ENCODE results near the gene RASA2.

RASA2 gene

GRCh38 chr3:141547791-141548190 lies 61.0 kb downstream of the RASA2 start:
- Histone ChIP-seq H3K9me2 (replicated peaks; ENCODE audit: insufficient read depth, low read length) (no peaks in the 10 kb centered on the region), H3K36me3 (replicated peaks; ENCODE audit: insufficient read depth, low read length) (peaks cover 8% of the 10 kb centered on the region), H3K79me2 (ENCODE audit: low read length) (peaks cover 75% of the 10 kb centered on the region), H3F3A (ENCODE audit: insufficient read depth, low read length) (no peaks in the 10 kb centered on the region), H3K4me1 (ENCODE audit: low read length) (0 out of 2 replicates have a peak, but pooled peaks cover 2% of the 10 kb centered on the region), H3K9me3 (replicated peaks; ENCODE audit: insufficient read depth, low read length) (no peaks in the 10 kb centered on the region), H2AFZ (ENCODE audit: low read length) (no peak overlapping the region), H3K4me2 (ENCODE audit: low read depth, low read length) (no peak overlapping the region), H3K27me3 (replicated peaks; ENCODE audit: insufficient read depth, low read length) (no peaks in the 10 kb centered on the region), H3K27ac (ENCODE audit: low read length) (no peak overlapping the region), H4K20me1 (ENCODE audit: insufficient read depth, low read length) (peaks cover 6% of the 10 kb centered on the region; the same call in 1 of the 2 replicates), H3K9ac (ENCODE audit: low read length) (no peak overlapping the region), H3K4me3 (ENCODE audit: low read length) (no peak overlapping the region)
- TF ChIP-seq CTCF (IDR thresholded peaks at IDR 0.05; ENCODE audit: low read length) (no peak), EZH2phosphoT487 (IDR thresholded peaks at IDR 0.05; ENCODE audit: low read length) (no peak), EZH2 (optimal IDR thresholded peaks at IDR 0.05; ENCODE audit: low read depth, low read length) (no peak)
- DNase-seq, result no peak

GRCh38 chr3:141550926-141551665 lies 64.3 kb downstream of the RASA2 start:
- Histone ChIP-seq H3K36me3 (replicated peaks; ENCODE audit: insufficient read depth, low read length) (peaks cover 5% of the 10 kb centered on the region), H3K9me3 (replicated peaks; ENCODE audit: insufficient read depth, low read length) (no peaks in the 10 kb centered on the region), H4K20me1 (ENCODE audit: insufficient read depth, low read length) (peaks cover 6% of the 10 kb centered on the region), H3K9ac (ENCODE audit: low read length) (no peak overlapping the region), H3K79me2 (ENCODE audit: low read length) (peaks cover 59% of the 10 kb centered on the region), H3K27ac (ENCODE audit: low read length) (no peak overlapping the region), H2AFZ (ENCODE audit: low read length) (no peak overlapping the region), H3K9me2 (replicated peaks; ENCODE audit: insufficient read depth, low read length) (no peaks in the 10 kb centered on the region), H3K4me2 (ENCODE audit: low read depth, low read length) (no peak overlapping the region), H3F3A (ENCODE audit: insufficient read depth, low read length) (no peaks in the 10 kb centered on the region), H3K4me3 (ENCODE audit: low read length) (no peak overlapping the region), H3K27me3 (replicated peaks; ENCODE audit: insufficient read depth, low read length) (no peaks in the 10 kb centered on the region), H3K4me1 (ENCODE audit: low read length) (no peaks in the 10 kb centered on the region)
- no peak for TF ChIP-seq EZH2 (optimal IDR thresholded peaks at IDR 0.05; ENCODE audit: low read depth, low read length)
- TF ChIP-seq EZH2phosphoT487 (IDR thresholded peaks at IDR 0.05; ENCODE audit: low read length), result no peak
- no peak for TF ChIP-seq CTCF (IDR thresholded peaks at IDR 0.05; ENCODE audit: low read length)
- DNase-seq, result no peak

GRCh38 chr3:141552440-141552991 lies 65.7 kb downstream of the RASA2 start:
- Histone ChIP-seq H3K4me2 (ENCODE audit: low read depth, low read length) (no peak overlapping the region), H4K20me1 (ENCODE audit: insufficient read depth, low read length) (peaks cover 6% of the 10 kb centered on the region), H3K9me2 (replicated peaks; ENCODE audit: insufficient read depth, low read length) (no peaks in the 10 kb centered on the region), H3K4me3 (ENCODE audit: low read length) (no peak overlapping the region), H3K79me2 (ENCODE audit: low read length) (peaks cover 45% of the 10 kb centered on the region), H2AFZ (ENCODE audit: low read length) (no peak overlapping the region), H3K9ac (ENCODE audit: low read length) (no peak overlapping the region), H3K9me3 (replicated peaks; ENCODE audit: insufficient read depth, low read length) (no peaks in the 10 kb centered on the region), H3F3A (ENCODE audit: insufficient read depth, low read length) (peaks cover 4% of the 10 kb centered on the region; the same call in 1 of the 2 replicates), H3K27me3 (replicated peaks; ENCODE audit: insufficient read depth, low read length) (no peaks in the 10 kb centered on the region), H3K4me1 (ENCODE audit: low read length) (no peaks in the 10 kb centered on the region), H3K36me3 (replicated peaks; ENCODE audit: insufficient read depth, low read length) (peaks cover 5% of the 10 kb centered on the region), H3K27ac (ENCODE audit: low read length) (no peak overlapping the region)
- DNase-seq, result no peak
- TF ChIP-seq CTCF (IDR thresholded peaks at IDR 0.05; ENCODE audit: low read length) (no peak), EZH2phosphoT487 (IDR thresholded peaks at IDR 0.05; ENCODE audit: low read length) (no peak), EZH2 (optimal IDR thresholded peaks at IDR 0.05; ENCODE audit: low read depth, low read length) (no peak)
